ENCODE results near the gene OR51L1. TPM values are rescaled to one million over a fixed set of nuclear protein-coding genes. Genes with fewer than 3 reads are reported as not detected.
"Not testable (repeated sequence)": the region's sequence is repeated elsewhere in the genome, so short reads cannot be mapped to it uniquely, and the experiment has no call there.

OR51L1 gene, protein sequence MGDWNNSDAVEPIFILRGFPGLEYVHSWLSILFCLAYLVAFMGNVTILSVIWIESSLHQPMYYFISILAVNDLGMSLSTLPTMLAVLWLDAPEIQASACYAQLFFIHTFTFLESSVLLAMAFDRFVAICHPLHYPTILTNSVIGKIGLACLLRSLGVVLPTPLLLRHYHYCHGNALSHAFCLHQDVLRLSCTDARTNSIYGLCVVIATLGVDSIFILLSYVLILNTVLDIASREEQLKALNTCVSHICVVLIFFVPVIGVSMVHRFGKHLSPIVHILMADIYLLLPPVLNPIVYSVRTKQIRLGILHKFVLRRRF
- not detected in 2 replicates for total RNA-seq (2014; rRNA removed; shearing (Covaris generic))
- not detected in 2 replicates for polyA plus RNA-seq (2016; fragmentation: Nextera tagmentation; extraction: Ambion mirVana)

DNA sequence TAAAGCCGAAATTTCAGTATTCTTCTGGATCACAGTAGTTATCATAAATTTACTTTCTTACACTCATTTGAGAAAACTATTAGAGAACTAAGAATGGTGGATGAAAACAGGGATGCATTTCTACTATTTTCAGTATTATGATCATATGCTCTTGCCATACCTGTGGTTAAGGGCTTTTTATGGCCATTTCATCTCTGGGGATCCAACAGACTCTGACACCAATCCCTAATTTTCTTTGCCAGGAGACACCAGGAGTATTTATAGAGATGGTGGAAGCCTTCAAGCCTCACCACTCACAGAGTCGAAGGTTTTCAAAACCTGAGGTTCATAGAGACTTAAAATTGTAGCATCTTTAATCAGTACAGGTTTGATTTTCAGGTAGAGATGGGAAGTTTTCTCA, at the start of gene OR51L1:
Gene OR51L1 (plus strand): TSS at position 301 of the 400 bp plus-strand sequence. CDS start 4,132 bp downstream, outside the sequence.
- Histone ChIP-seq H3K9me3 (ENCODE audit: low read depth) (no peaks in the 10 kb centered on the region), H2AFZ (no peak within 1 kb of the TSS), H3K27me3 (replicated peaks; ENCODE audit: insufficient read depth) (no peaks in the 10 kb centered on the region), H3K27ac (no peak within 1 kb of the TSS), H3K79me2 (ENCODE audit: insufficient read depth) (no peaks in the 10 kb centered on the region), H3K4me1 (ENCODE audit: insufficient read depth) (no peaks in the 10 kb centered on the region), H4K20me1 (ENCODE audit: insufficient read depth) (no peaks in the 10 kb centered on the region), H3K4me3 (no peak within 1 kb of the TSS), H3K9ac (no peak within 1 kb of the TSS), H3K4me2 (ENCODE audit: unreplicated experiment) (no peak within 1 kb of the TSS), H3K9me2 (ENCODE audit: insufficient read depth) (no peaks in the 10 kb centered on the region), H3F3A (ENCODE audit: insufficient read depth) (no peaks in the 10 kb centered on the region), H3K36me3 (ENCODE audit: low read depth) (no peaks in the 10 kb centered on the region)
- in situ Hi-C loops (cut with MboI) = loop anchor here (25.0 kb wide), 1 partner anchor 807 kb away; no protein-coding TSS in a partner anchor
- TF ChIP-seq EZH2phosphoT487 (IDR thresholded peaks at IDR 0.05; ENCODE audit: insufficient read depth, low read depth) (no peak), EZH2 (IDR thresholded peaks at IDR 0.05; ENCODE audit: insufficient read depth, poor library complexity, severe bottlenecking) (no peak)
- DNase-seq = no peak
- 13 to 26% methylated on average over 2 of the region's 2 CpGs for WGBS, 2 experiments (ENCODE audit: low coverage in 1 of 2, low lambda C conversion rate in 2 of 2, missing lambda C conversion rate in 2 of 2)

DNA sequence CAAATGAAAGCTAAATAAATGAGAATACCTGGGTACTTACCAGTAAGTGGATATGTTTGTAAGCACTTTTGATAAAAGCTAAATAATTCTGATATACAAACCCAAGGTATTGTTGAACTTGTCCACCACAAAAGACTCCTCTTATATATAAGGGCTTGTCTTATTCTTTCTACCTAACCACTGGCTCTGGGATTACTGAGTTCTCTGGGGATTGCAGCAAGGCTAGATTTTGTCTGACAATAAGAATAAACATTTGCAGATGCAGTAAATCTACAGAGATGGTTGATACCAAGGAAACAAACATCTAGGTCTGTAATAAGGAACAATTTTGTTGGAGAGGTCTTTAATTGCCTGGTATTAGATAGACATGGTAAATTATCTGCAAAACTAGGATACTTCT, 47.1 kb upstream of the OR51L1 start, which contains the start of gene OR51A4:
Gene OR51A4 (minus strand): TSS at position 101 of the 400 bp plus-strand sequence. CDS start 505 bp downstream, outside the sequence.
- Histone ChIP-seq H3K79me2 (ENCODE audit: insufficient read depth) (no peaks in the 10 kb centered on the region), H3K9ac (no peak within 1 kb of the TSS), H3K27ac (no peak within 1 kb of the TSS), H3K36me3 (ENCODE audit: low read depth) (no peaks in the 10 kb centered on the region), H3K9me2 (ENCODE audit: insufficient read depth) (no peaks in the 10 kb centered on the region), H2AFZ (no peak within 1 kb of the TSS), H3K4me3 (no peak within 1 kb of the TSS), H3K4me1 (ENCODE audit: insufficient read depth) (no peaks in the 10 kb centered on the region), H4K20me1 (ENCODE audit: insufficient read depth) (no peaks in the 10 kb centered on the region), H3F3A (ENCODE audit: insufficient read depth) (no peaks in the 10 kb centered on the region), H3K27me3 (replicated peaks; ENCODE audit: insufficient read depth) (no peaks in the 10 kb centered on the region), H3K9me3 (ENCODE audit: low read depth) (no peaks in the 10 kb centered on the region), H3K4me2 (ENCODE audit: unreplicated experiment) (no peak within 1 kb of the TSS)
- TF ChIP-seq EZH2 (IDR thresholded peaks at IDR 0.05; ENCODE audit: insufficient read depth, poor library complexity, severe bottlenecking) (no peak), EZH2phosphoT487 (IDR thresholded peaks at IDR 0.05; ENCODE audit: insufficient read depth, low read depth) (no peak)
- DNase-seq = no peak
- in situ Hi-C loops (cut with MboI) = no loop called here

DNA sequence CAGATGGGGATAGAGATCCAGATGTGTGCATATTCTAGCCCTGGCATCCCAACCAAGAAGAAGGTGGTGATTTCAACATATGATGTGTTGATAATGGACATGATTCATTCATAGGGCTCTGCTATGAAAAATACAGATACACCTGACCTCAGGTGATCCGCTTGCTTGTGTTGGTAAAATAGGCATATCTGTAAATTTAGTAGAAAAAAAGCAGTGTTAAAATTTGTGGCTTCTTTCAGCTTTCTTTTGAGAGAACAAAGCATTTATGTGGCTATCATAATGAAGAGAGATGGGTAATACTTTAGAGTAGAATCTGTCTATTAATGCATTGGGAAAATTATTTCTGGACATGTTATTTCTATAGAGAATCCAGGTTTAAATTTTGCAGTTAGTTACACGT, 39.0 kb upstream of the OR51L1 start, which contains the start of gene OR51A2:
Gene OR51A2 (minus strand): TSS at position 101 of the 400 bp plus-strand sequence. CDS start 0 bp downstream, at position 101.
- H3K9me3 ChIP-seq (ENCODE audit: low read depth); H3K4me3 ChIP-seq; H3F3A ChIP-seq (ENCODE audit: insufficient read depth); H2AFZ ChIP-seq; H3K4me1 ChIP-seq (ENCODE audit: insufficient read depth); H4K20me1 ChIP-seq (ENCODE audit: insufficient read depth); H3K79me2 ChIP-seq (ENCODE audit: insufficient read depth); H3K36me3 ChIP-seq (ENCODE audit: low read depth); in situ Hi-C loops (cut with MboI); H3K4me2 ChIP-seq (ENCODE audit: unreplicated experiment); H3K9me2 ChIP-seq (ENCODE audit: insufficient read depth); DNase-seq; H3K27me3 ChIP-seq (replicated peaks; ENCODE audit: insufficient read depth); H3K27ac ChIP-seq; H3K9ac ChIP-seq: not testable (repeated sequence)
- WGBS, 2 experiments (ENCODE audit: low coverage in 1 of 2, low lambda C conversion rate in 2 of 2, missing lambda C conversion rate in 2 of 2) = 0 to 3% methylated on average over 2 of the region's 2 CpGs

DNA sequence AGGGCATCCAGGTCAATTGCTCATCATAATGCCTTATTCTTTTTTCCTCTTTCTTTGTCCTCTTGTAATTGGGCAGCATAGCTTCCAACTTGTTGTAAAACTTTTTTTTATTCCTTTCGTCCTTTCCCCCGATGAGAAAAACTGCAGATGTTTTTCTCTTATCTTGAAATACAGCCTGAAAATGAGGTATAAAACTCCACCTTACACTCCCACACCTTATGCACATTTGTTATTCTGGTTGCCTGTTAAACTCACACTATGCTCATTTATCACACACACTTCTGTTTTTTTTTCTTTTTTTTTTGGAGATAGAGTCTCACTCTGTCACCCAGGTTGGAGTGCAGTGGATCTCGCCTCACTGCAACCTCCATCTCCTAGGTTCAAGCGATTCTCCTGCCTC, 37.3 kb upstream of the OR51L1 start:
- Histone ChIP-seq H4K20me1 (ENCODE audit: insufficient read depth) (no peaks in the 10 kb centered on the region), H3K9ac (no peak overlapping the region), H2AFZ (no peak overlapping the region), H3F3A (ENCODE audit: insufficient read depth) (no peaks in the 10 kb centered on the region), H3K36me3 (ENCODE audit: low read depth) (no peaks in the 10 kb centered on the region), H3K27me3 (replicated peaks; ENCODE audit: insufficient read depth) (no peaks in the 10 kb centered on the region), H3K4me2 (ENCODE audit: unreplicated experiment) (no peak overlapping the region), H3K4me1 (ENCODE audit: insufficient read depth) (no peaks in the 10 kb centered on the region), H3K9me2 (ENCODE audit: insufficient read depth) (no peaks in the 10 kb centered on the region), H3K27ac (no peak overlapping the region), H3K9me3 (ENCODE audit: low read depth) (no peaks in the 10 kb centered on the region), H3K4me3 (no peak overlapping the region), H3K79me2 (ENCODE audit: insufficient read depth) (no peaks in the 10 kb centered on the region)
- in situ Hi-C loops (cut with MboI) = no loop called here
- no peak for DNase-seq
- TF ChIP-seq EZH2phosphoT487 (IDR thresholded peaks at IDR 0.05; ENCODE audit: insufficient read depth, low read depth) (no peak), EZH2 (IDR thresholded peaks at IDR 0.05; ENCODE audit: insufficient read depth, poor library complexity, severe bottlenecking) (no peak)
- WGBS, 2 experiments (ENCODE audit: low coverage in 1 of 2, low lambda C conversion rate in 2 of 2, missing lambda C conversion rate in 2 of 2) = 22 to 27% methylated on average over 4 of the region's 4 CpGs

Measured in GM23248 (cell line).